Kidney (tissue), 14 donors: ENCODE results near the gene WDHD1. TPM values are rescaled to one million over a fixed set of nuclear protein-coding genes. Genes with fewer than 3 reads are reported as not detected.

ENCODE experiments used
- DNase-seq, 5 donors: peaks; one replicate each; pipeline ENCODE4 v3.0.0-alpha.2; 2013 to 2020
- FAIRE-seq: peaks from 2 replicates; lab custom pipeline; 2012; peaks lifted over from hg19 to GRCh38; lab: Jason Lieb, UNC
- H3K27ac ChIP-seq, 2 donors: one replicate each; pipeline ENCODE4 v1.7.0; 2013; ENCODE audit warnings: low read depth in 2 of 2, low read length in 2 of 2, inconsistent platforms in 1 of 2
- H3K27me3 ChIP-seq: one replicate; pipeline ENCODE4 v1.7.1; 2013; ENCODE audit warnings: low read length, inconsistent platforms; ENCODE audit not compliant: control insufficient read depth, insufficient read depth
- H3K36me3 ChIP-seq, 3 donors: one replicate each; pipeline versions ENCODE4 v1.7.0 to v1.7.1; 2013; ENCODE audit warnings: low read length in 3 of 3, control low read depth in 1 of 3, inconsistent platforms in 1 of 3; ENCODE audit not compliant: insufficient read depth in 3 of 3, control insufficient read depth in 2 of 3
- H3K4me1 ChIP-seq, 3 donors: one replicate each; pipeline versions ENCODE4 v1.7.0 to v1.7.1; 2013; ENCODE audit warnings: low read length in 3 of 3, inconsistent platforms in 1 of 3, low read depth in 1 of 3; ENCODE audit not compliant: control insufficient read depth in 2 of 3, insufficient read depth in 2 of 3
- H3K4me3 ChIP-seq, 3 donors: one replicate each; pipeline versions ENCODE4 v1.7.0 to v1.8.1; 2013; ENCODE audit warnings: low read length in 3 of 3, control low read depth in 1 of 3, inconsistent platforms in 1 of 3
- H3K9ac ChIP-seq, 3 donors: one replicate each; pipeline versions ENCODE4 v1.7.0 to v1.7.1; 2013; ENCODE audit warnings: low read length in 3 of 3, control low read depth in 1 of 3, inconsistent platforms in 1 of 3
- H3K9me3 ChIP-seq, 3 donors: one replicate each; pipeline versions ENCODE4 v1.7.0 to v1.7.1; 2013; ENCODE audit warnings: low read length in 3 of 3, control low read depth in 1 of 3, inconsistent platforms in 1 of 3; ENCODE audit not compliant: control insufficient read depth in 2 of 3, insufficient read depth in 1 of 3
- intact Hi-C: fragments of 100-400 bp; cut with DNase I; formaldehyde crosslinking; loops from one replicate; pipeline ENCODE4 v1.11.1; 2022
- polyA plus RNA-seq: library from polyadenylated mRNA; stranded (reverse); fragments of 350-450 nt; fragmentation: Illumina TruSeq; extraction: RNeasy Lipid Tissue Mini Kit (QIAGEN cat#74804); gene quantifications from one replicate; pipeline ENCODE4 v1.2.3, GENCODE V29; 2014; ENCODE audit warnings: low read depth, low replicate concordance; ENCODE audit not compliant: insufficient read depth
- total RNA-seq: library from RNA; stranded (reverse); fragmentation: NEBNext Ultra II Directional; extraction: Animal tissue kit (Norgen Biotek cat#: 25700); gene quantifications from one replicate; pipeline ENCODE4 v1.2.1, GENCODE V29; 2021
- TF ChIP-seq, protein P1 (sequence below): IDR thresholded peaks from 3 replicates; pipeline ENCODE4 v1.5.1; 2012; ENCODE audit warnings: mild to moderate bottlenecking, moderate library complexity, borderline replicate concordance; ENCODE audit not compliant: insufficient read depth; ENCODE audit errors: extremely low read depth
- donor health status: control.
- donor health status: control.
- donor health status: control.
- donor health status: control.
- donor health status: control.
- donor health status: DM: yes; HTN: yes; CAD: no.
- donor health status: Normal renal cell carcinoma (clear cell type).

WDHD1 gene
- total and polyA plus RNA-seq, 2 donors from 2014 or later: 1.8 to 3.3 TPM

DNA sequence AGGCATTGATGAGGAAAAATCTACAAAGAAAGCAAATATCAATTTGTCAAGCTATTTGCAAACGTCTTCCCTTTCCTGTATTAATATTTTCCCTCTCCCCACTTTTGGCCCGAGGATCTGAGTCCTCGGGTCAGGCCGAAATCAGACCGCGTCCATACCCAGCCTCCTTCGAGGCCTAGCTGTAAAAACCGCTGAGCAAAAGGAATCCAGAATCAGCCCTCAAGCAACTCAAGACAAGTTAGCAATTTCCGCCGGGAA is 24.2 kb upstream of the WDHD1 start:
- Histone ChIP-seq H3K4me1 (peaks cover 0 to 17% (median 10%) of the 10 kb centered on the region in 3 donors), H3K27ac (peak overlapping the region; percentile 100), H3K4me3 (peak overlapping the region; percentile 75 to 98 (median 86)), H3K9ac (peak overlapping the region; percentile 70 to 100 (median 75)), H3K36me3 (no peaks in the 10 kb centered on the region), H3K9me3 (no peaks in the 10 kb centered on the region), H3K27me3 (no peaks in the 10 kb centered on the region)
- no peak for DNase-seq
- no peak for FAIRE-seq
- TF ChIP-seq, protein P1, sequence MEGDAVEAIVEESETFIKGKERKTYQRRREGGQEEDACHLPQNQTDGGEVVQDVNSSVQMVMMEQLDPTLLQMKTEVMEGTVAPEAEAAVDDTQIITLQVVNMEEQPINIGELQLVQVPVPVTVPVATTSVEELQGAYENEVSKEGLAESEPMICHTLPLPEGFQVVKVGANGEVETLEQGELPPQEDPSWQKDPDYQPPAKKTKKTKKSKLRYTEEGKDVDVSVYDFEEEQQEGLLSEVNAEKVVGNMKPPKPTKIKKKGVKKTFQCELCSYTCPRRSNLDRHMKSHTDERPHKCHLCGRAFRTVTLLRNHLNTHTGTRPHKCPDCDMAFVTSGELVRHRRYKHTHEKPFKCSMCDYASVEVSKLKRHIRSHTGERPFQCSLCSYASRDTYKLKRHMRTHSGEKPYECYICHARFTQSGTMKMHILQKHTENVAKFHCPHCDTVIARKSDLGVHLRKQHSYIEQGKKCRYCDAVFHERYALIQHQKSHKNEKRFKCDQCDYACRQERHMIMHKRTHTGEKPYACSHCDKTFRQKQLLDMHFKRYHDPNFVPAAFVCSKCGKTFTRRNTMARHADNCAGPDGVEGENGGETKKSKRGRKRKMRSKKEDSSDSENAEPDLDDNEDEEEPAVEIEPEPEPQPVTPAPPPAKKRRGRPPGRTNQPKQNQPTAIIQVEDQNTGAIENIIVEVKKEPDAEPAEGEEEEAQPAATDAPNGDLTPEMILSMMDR: no peak
- intact Hi-C loops: no loop called here

DNA sequence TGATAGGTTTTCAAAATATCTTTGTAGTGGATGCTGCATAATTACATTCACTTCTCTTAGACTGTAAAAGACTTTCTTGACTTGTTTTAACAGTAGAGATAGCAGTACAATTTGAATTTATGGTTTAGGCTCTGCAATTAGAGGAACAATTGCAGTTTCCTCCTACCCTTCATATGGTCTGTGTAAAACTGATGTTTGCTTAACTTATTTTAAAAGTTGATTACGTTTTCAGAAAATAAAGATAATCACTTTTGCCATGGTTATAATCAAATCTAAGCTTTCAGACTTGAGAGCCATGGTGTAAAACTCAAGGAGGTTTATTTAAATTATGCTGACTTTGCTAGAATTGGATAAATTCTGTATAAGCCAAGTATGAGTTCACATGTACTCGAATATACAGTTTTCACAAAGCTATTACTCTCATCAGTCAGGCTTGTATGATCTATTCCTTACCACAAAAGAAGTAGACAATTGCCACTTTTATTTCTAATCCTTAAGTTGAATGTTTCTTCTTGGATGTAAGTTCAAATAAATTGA is 22.1 kb upstream of the WDHD1 start:
- TF ChIP-seq, protein P1: no peak
- Histone ChIP-seq H3K36me3 (no peaks in the 10 kb centered on the region), H3K9ac (no peak overlapping the region), H3K4me1 (peaks cover 0 to 12% (median 0%) of the 10 kb centered on the region in 3 donors), H3K27me3 (no peaks in the 10 kb centered on the region), H3K27ac (no peak overlapping the region), H3K9me3 (no peaks in the 10 kb centered on the region), H3K4me3 (no peak overlapping the region)
- DNase-seq (no peak), FAIRE-seq (no peak)
- intact Hi-C loops: no loop called here

DNA sequence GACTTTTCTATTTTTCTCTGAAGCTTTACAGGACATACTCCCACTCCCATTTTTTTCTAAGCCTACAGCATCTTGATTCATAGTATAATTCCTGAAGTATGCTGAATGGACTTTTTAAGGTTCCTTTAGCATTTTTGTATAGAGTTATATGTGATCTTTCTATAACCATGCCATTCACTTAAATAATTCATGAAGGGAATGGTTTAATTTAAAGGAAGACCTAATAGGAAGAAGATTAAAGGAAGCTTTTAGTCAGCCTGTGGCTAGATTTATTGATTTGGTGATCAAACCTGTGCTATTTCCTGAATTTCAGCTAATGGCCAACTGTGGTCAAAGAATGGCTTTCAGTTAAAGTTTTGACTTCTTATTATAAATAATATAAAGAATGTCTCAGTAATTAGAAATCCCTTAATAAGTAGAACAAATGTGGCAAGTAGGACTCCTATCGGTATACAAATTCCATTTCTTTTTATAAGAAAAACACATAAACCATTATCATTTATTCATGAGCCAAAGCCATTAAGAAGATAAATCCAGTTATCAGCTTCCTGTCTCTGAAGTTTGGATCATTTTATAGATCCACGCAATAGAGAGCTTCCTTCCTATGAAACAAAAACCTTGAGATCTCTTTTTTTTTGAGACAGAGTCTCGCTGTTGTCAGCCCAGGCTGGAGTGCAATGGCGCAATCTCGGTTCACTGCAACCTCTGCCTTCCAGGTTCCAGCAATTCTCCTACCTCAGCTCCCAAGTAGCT is 20.6 kb upstream of the WDHD1 start:
- DNase-seq: no peak
- FAIRE-seq: no peak
- no peaks in the 10 kb centered on the region for H3K9me3 ChIP-seq
- no peaks in the 10 kb centered on the region for H3K27me3 ChIP-seq
- intact Hi-C loops: no loop called here
- no peak overlapping the region for H3K9ac ChIP-seq
- TF ChIP-seq, protein P1: no peak
- H3K4me1 ChIP-seq: peaks cover 0 to 5% (median 0%) of the 10 kb centered on the region in 3 donors
- no peak overlapping the region for H3K4me3 ChIP-seq
- H3K36me3 ChIP-seq: peaks cover 0 to 8% (median 6%) of the 10 kb centered on the region in 3 donors
- H3K27ac ChIP-seq: no peak overlapping the region
